Measurements from ENCODE around the gene IFNL4.
"Not testable (repeated sequence)": the region's sequence is repeated elsewhere in the genome, so short reads cannot be mapped to it uniquely, and the experiment has no call there.

Gene IFNL4

GRCh38 chr19:39223703-39224279, 24.9 kb downstream of the IFNL4 start:
- no peak for DNase-seq (ENCODE audit: low read depth in 2 of 2)

- DNase-seq (ENCODE audit: low read depth in 2 of 2) = not testable (repeated sequence)
Measured at GRCh38 chr19:39219108-39219507, 29.5 kb downstream of the IFNL4 start.

- DNase-seq (ENCODE audit: low read depth in 2 of 2) = no peak
Measured at GRCh38 chr19:39218230-39219007, 30.2 kb downstream of the IFNL4 start.

GRCh38 chr19:39217094-39217493, 31.6 kb downstream of the IFNL4 start:
- no peak for DNase-seq (ENCODE audit: low read depth in 2 of 2)

GRCh38 chr19:39215323-39215722, 33.3 kb downstream of the IFNL4 start:
- DNase-seq (ENCODE audit: low read depth in 2 of 2) = not testable (repeated sequence)

- DNase-seq (ENCODE audit: low read depth in 2 of 2) = peak; percentile 15 to 41
Measured at GRCh38 chr19:39212375-39212742, 36.3 kb downstream of the IFNL4 start.

GRCh38 chr19:39211731-39212374, 36.8 kb downstream of the IFNL4 start:
- no peak for DNase-seq (ENCODE audit: low read depth in 2 of 2)

- no peak for DNase-seq (ENCODE audit: low read depth in 2 of 2)
Measured at GRCh38 chr19:39209196-39209595, 39.5 kb downstream of the IFNL4 start.

GRCh38 chr19:39208175-39208795, 40.4 kb downstream of the IFNL4 start:
- DNase-seq (ENCODE audit: low read depth in 2 of 2) = no peak

GRCh38 chr19:39207293-39207836, 41.3 kb downstream of the IFNL4 start:
- DNase-seq (ENCODE audit: low read depth in 2 of 2) = no peak

GRCh38 chr19:39206122-39206521, 42.5 kb downstream of the IFNL4 start:
- no peak for DNase-seq (ENCODE audit: low read depth in 2 of 2)

- DNase-seq (ENCODE audit: low read depth in 2 of 2) = no peak
Measured at GRCh38 chr19:39205449-39205764, 43.2 kb downstream of the IFNL4 start.

GRCh38 chr19:39203372-39204341, 45.0 kb downstream of the IFNL4 start, which contains the start of gene SYCN:
TSS of gene SYCN (minus strand) at chr19:39204263. CDS start at chr19:39204254, 9 bp downstream.
- no peak for DNase-seq (ENCODE audit: low read depth in 2 of 2)

GRCh38 chr19:39202998-39203355, 45.7 kb downstream of the IFNL4 start:
- no peak for DNase-seq (ENCODE audit: low read depth in 2 of 2)

GRCh38 chr19:39200803-39201115, 47.9 kb downstream of the IFNL4 start:
- no peak for DNase-seq (ENCODE audit: low read depth in 2 of 2)

GRCh38 chr19:39200066-39200802, 48.4 kb downstream of the IFNL4 start:
- no peak for DNase-seq (ENCODE audit: low read depth in 2 of 2)

- DNase-seq (ENCODE audit: low read depth in 2 of 2) = no peak
Measured at GRCh38 chr19:39199025-39199424, 49.6 kb downstream of the IFNL4 start.

- DNase-seq (ENCODE audit: low read depth in 2 of 2) = no peak
Measured at GRCh38 chr19:39197808-39198207, 50.8 kb downstream of the IFNL4 start.

- DNase-seq (ENCODE audit: low read depth in 2 of 2) = no peak
Measured at GRCh38 chr19:39196860-39197562, 51.6 kb downstream of the IFNL4 start, which contains the start of gene NCCRP1. TSS of gene NCCRP1 (plus strand) at chr19:39196964. CDS start at chr19:39196983, 19 bp downstream.

GRCh38 chr19:39196320-39196719, 52.3 kb downstream of the IFNL4 start:
- DNase-seq (ENCODE audit: low read depth in 2 of 2) = no peak

All from stimulated activated CD8-positive, alpha-beta memory T cell treated with anti-CD3 and anti-CD28 coated beads, Interleukin-2, amount 100 ng/mL, for 1 hour (primary cell).